HAP-1 (cell line): ENCODE data around the gene TMEM164.

Source experiments
- DNase-seq, 2 experiments: peaks; one replicate each; pipeline ENCODE4 v3.0.0-alpha.2; 2016 to 2020; ENCODE audit warnings: low spot score in 2 of 2
- H3K27me3 ChIP-seq: fragments of 250-450 bp; sonication (Bioruptor Pico); 2 replicates; pipeline ENCODE4 v1.5.1; 2020; ENCODE audit warnings: low read depth, mild to moderate bottlenecking, moderate library complexity
- H3K36me3 ChIP-seq: fragments of 250-450 bp; sonication (Bioruptor Pico); replicated peaks from 2 replicates; pipeline ENCODE4 v1.5.1; 2020; ENCODE audit warnings: mild to moderate bottlenecking
- H3K4me1 ChIP-seq: fragments of 250-450 bp; sonication (Bioruptor Pico); 2 replicates; pipeline ENCODE4 v1.5.1; 2020; ENCODE audit warnings: mild to moderate bottlenecking
- H3K4me3 ChIP-seq: fragments of 250-450 bp; sonication (Bioruptor Pico); 2 replicates; pipeline ENCODE4 v1.5.1; 2020; ENCODE audit warnings: mild to moderate bottlenecking, moderate library complexity
- H3K9me3 ChIP-seq: fragments of 250-450 bp; sonication (Bioruptor Pico); 2 replicates; pipeline ENCODE4 v1.5.1; 2020; ENCODE audit warnings: mild to moderate bottlenecking, moderate library complexity
- in situ Hi-C: fragments of 300-500 bp; cut with MboI; formaldehyde crosslinking; loops from 3 replicates; pipeline ENCODE4 v1.14.3; 2020; ENCODE audit warnings: low sequenced_read_pairs, inconsistent platforms, mixed read lengths

Gene TMEM164

GRCh38 chrX:110053453-110053852, 50.5 kb downstream of the TMEM164 start:
- Histone ChIP-seq H3K4me1 (peaks cover 5% of the 10 kb centered on the region; the same call in 1 of the 2 replicates), H3K36me3 (0 out of 2 replicates have a peak, but pooled peaks cover 3% of the 10 kb centered on the region), H3K27me3 (no peaks in the 10 kb centered on the region), H3K4me3 (no peak overlapping the region), H3K9me3 (no peaks in the 10 kb centered on the region)
- in situ Hi-C loops: no loop called here
- DNase-seq: no peak

GRCh38 chrX:110055616-110056015, 52.7 kb downstream of the TMEM164 start:
- Histone ChIP-seq H3K4me1 (peaks cover 3% of the 10 kb centered on the region), H3K27me3 (no peaks in the 10 kb centered on the region), H3K4me3 (no peak overlapping the region), H3K36me3 (0 out of 2 replicates have a peak, but pooled peaks cover 3% of the 10 kb centered on the region), H3K9me3 (no peaks in the 10 kb centered on the region)
- DNase-seq: no peak
- in situ Hi-C loops: no loop called here

GRCh38 chrX:110056419-110056818, 53.5 kb downstream of the TMEM164 start:
- Histone ChIP-seq H3K36me3 (0 out of 2 replicates have a peak, but pooled peaks cover 3% of the 10 kb centered on the region), H3K27me3 (no peaks in the 10 kb centered on the region), H3K4me1 (peaks cover 7% of the 10 kb centered on the region)

GRCh38 chrX:110059410-110059809, 56.5 kb downstream of the TMEM164 start:
- no peak for DNase-seq
- Histone ChIP-seq H3K9me3 (no peaks in the 10 kb centered on the region), H3K4me1 (peaks cover 10% of the 10 kb centered on the region), H3K4me3 (no peak overlapping the region), H3K27me3 (no peaks in the 10 kb centered on the region), H3K36me3 (no peaks in the 10 kb centered on the region)
- in situ Hi-C loops: no loop called here

More at GRCh38 chrX:110056419-110056818, 53.5 kb downstream of the TMEM164 start:
- Histone ChIP-seq H3K4me3 (no peak overlapping the region), H3K9me3 (no peaks in the 10 kb centered on the region)
- in situ Hi-C loops: no loop called here
- DNase-seq: no peak

- Histone ChIP-seq H3K9me3 (no peaks in the 10 kb centered on the region), H3K27me3 (no peaks in the 10 kb centered on the region)
- in situ Hi-C loops: no loop called here
Measured at GRCh38 chrX:110060317-110060716, 57.4 kb downstream of the TMEM164 start.

GRCh38 chrX:110060846-110061537, 58.1 kb downstream of the TMEM164 start:
- Histone ChIP-seq H3K4me3 (no peak overlapping the region), H3K9me3 (no peaks in the 10 kb centered on the region), H3K27me3 (no peaks in the 10 kb centered on the region), H3K4me1 (peaks cover 10% of the 10 kb centered on the region), H3K36me3 (no peaks in the 10 kb centered on the region)
- DNase-seq: peak in 1 of 2 experiments; percentile 9
- in situ Hi-C loops: no loop called here

More at GRCh38 chrX:110060317-110060716, 57.4 kb downstream of the TMEM164 start:
- DNase-seq: no peak
- H3K4me1 ChIP-seq: peaks cover 10% of the 10 kb centered on the region
- H3K4me3 ChIP-seq: no peak overlapping the region
- no peaks in the 10 kb centered on the region for H3K36me3 ChIP-seq

GRCh38 chrX:110062919-110063318, 60.0 kb downstream of the TMEM164 start:
- Histone ChIP-seq H3K4me3 (no peak overlapping the region), H3K9me3 (no peaks in the 10 kb centered on the region), H3K27me3 (no peaks in the 10 kb centered on the region), H3K36me3 (peaks cover under 1% of the 10 kb centered on the region), H3K4me1 (peaks cover 10% of the 10 kb centered on the region)
- no peak for DNase-seq
- in situ Hi-C loops: no loop called here

GRCh38 chrX:110066488-110067225, 63.7 kb downstream of the TMEM164 start:
- Histone ChIP-seq H3K9me3 (no peaks in the 10 kb centered on the region), H3K4me1 (no peaks in the 10 kb centered on the region), H3K4me3 (no peak overlapping the region), H3K36me3 (peaks cover 6% of the 10 kb centered on the region), H3K27me3 (no peaks in the 10 kb centered on the region)
- DNase-seq: no peak
- in situ Hi-C loops: no loop called here

GRCh38 chrX:110070970-110071369, 68.1 kb downstream of the TMEM164 start:
- Histone ChIP-seq H3K27me3 (no peaks in the 10 kb centered on the region), H3K36me3 (peaks cover 8% of the 10 kb centered on the region), H3K9me3 (0 out of 2 replicates have a peak, but pooled peaks cover 2% of the 10 kb centered on the region), H3K4me3 (no peak overlapping the region), H3K4me1 (no peaks in the 10 kb centered on the region)
- no peak for DNase-seq
- in situ Hi-C loops: no loop called here

GRCh38 chrX:110081320-110081719, 78.4 kb downstream of the TMEM164 start:
- H3K4me1 ChIP-seq: no peaks in the 10 kb centered on the region
- H3K4me3 ChIP-seq: no peak overlapping the region
- no peaks in the 10 kb centered on the region for H3K27me3 ChIP-seq
- in situ Hi-C loops: no loop called here
- no peak for DNase-seq
- no peaks in the 10 kb centered on the region for H3K9me3 ChIP-seq
- H3K36me3 ChIP-seq: no peaks in the 10 kb centered on the region

GRCh38 chrX:110081740-110082139, 78.8 kb downstream of the TMEM164 start:
- DNase-seq: no peak
- Histone ChIP-seq H3K27me3 (no peaks in the 10 kb centered on the region), H3K9me3 (no peaks in the 10 kb centered on the region), H3K4me3 (no peak overlapping the region), H3K36me3 (no peaks in the 10 kb centered on the region), H3K4me1 (no peaks in the 10 kb centered on the region)
- in situ Hi-C loops: no loop called here

GRCh38 chrX:110082161-110082560, 79.2 kb downstream of the TMEM164 start:
- no peaks in the 10 kb centered on the region for H3K9me3 ChIP-seq
- H3K4me3 ChIP-seq: no peak overlapping the region
- no peaks in the 10 kb centered on the region for H3K36me3 ChIP-seq
- H3K4me1 ChIP-seq: no peaks in the 10 kb centered on the region
- in situ Hi-C loops: no loop called here
- no peak for DNase-seq
- no peaks in the 10 kb centered on the region for H3K27me3 ChIP-seq

- H3K36me3 ChIP-seq: no peaks in the 10 kb centered on the region
- H3K27me3 ChIP-seq: no peaks in the 10 kb centered on the region
- H3K9me3 ChIP-seq: no peaks in the 10 kb centered on the region
- no peak for DNase-seq
- no peak overlapping the region for H3K4me3 ChIP-seq
- no peaks in the 10 kb centered on the region for H3K4me1 ChIP-seq
- in situ Hi-C loops: no loop called here
Measured at GRCh38 chrX:110086162-110086915, 83.4 kb downstream of the TMEM164 start.
